DND-41 (cell line): ENCODE results near the gene THSD7B.
"Not testable (repeated sequence)": the region's sequence is repeated elsewhere in the genome, so short reads cannot be mapped to it uniquely, and the experiment has no call there.

ENCODE experiments used
- CTCF ChIP-seq: IDR thresholded peaks from 2 replicates; pipeline ENCODE4 v1.5.1; 2012; ENCODE audit warnings: borderline replicate concordance, low read length, moderate library complexity, mild to moderate bottlenecking; ENCODE audit not compliant: poor library complexity, severe bottlenecking; ENCODE audit errors: extremely low read depth
- EZH2 ChIP-seq: IDR thresholded peaks from 3 replicates; pipeline ENCODE4 v1.6.1; 2012; ENCODE audit warnings: borderline replicate concordance, low read depth, mild to moderate bottlenecking, moderate library complexity, low read length, inconsistent platforms; ENCODE audit not compliant: severe bottlenecking

GRCh38 chr2:137076111-137076765, 310.9 kb downstream of the THSD7B start:
- not testable (repeated sequence) for TF ChIP-seq EZH2, CTCF
